OCI-LY3 (cell line): ENCODE data around the gene STYK1.

Experiments used
- H2AFZ ChIP-seq: fragments of 200-600, 300-600 bp; shearing (Covaris generic); 2 replicates; pipeline ENCODE4 v1.6.0; 2014; ENCODE audit warnings: antibody characterized with exemption, low read depth, low read length
- H3K27ac ChIP-seq: fragments of 200-600, 300-600 bp; sonication (generic); 2 replicates; pipeline ENCODE4 v1.5.1; 2014; ENCODE audit warnings: mild to moderate bottlenecking, low read length, moderate library complexity, mixed read lengths
- H3K27me3 ChIP-seq: fragments of 200-600, 300-600 bp; sonication (generic); 2 replicates; pipeline ENCODE4 v1.6.1; 2014; ENCODE audit warnings: low read depth, low read length, mixed read lengths
- H3K36me3 ChIP-seq: fragments of 200-600, 300-600 bp; sonication (generic); replicated peaks from 2 replicates; pipeline ENCODE3; 2014; ENCODE audit warnings: low read depth, low read length, mixed read lengths
- H3K4me1 ChIP-seq: fragments of 300-600, 200-600 bp; sonication (generic); 2 replicates; pipeline ENCODE4 v1.6.1; 2014; ENCODE audit warnings: low read length, mixed read lengths
- H3K4me2 ChIP-seq: fragments of 200-600, 300-600 bp; sonication (generic); 2 replicates; pipeline ENCODE4 v1.6.1; 2014; ENCODE audit warnings: low read length, mixed read lengths
- H3K4me3 ChIP-seq: fragments of 300-600, 200-600 bp; sonication (generic); 2 replicates; pipeline ENCODE4 v1.5.1; 2014; ENCODE audit warnings: antibody characterized with exemption, mild to moderate bottlenecking, low read length, moderate library complexity
- H3K79me2 ChIP-seq: fragments of 300-600, 200-600 bp; shearing (Covaris generic); 2 replicates; pipeline ENCODE4 v1.6.1; 2014; ENCODE audit warnings: mild to moderate bottlenecking, low read length, mixed read lengths
- H3K9ac ChIP-seq: fragments of 300-600, 200-600 bp; shearing (Covaris generic); 2 replicates; pipeline ENCODE4 v1.6.0; 2014; ENCODE audit warnings: mild to moderate bottlenecking, low read length, moderate library complexity
- H3K9me3 ChIP-seq: fragments of 200-600, 300-600 bp; shearing (Covaris generic); 2 replicates; pipeline ENCODE4 v1.6.1; 2014; ENCODE audit warnings: low read length, mixed read lengths; ENCODE audit not compliant: insufficient read depth
- H4K20me1 ChIP-seq: fragments of 200-600, 300-600 bp; sonication (generic); 2 replicates; pipeline ENCODE4 v1.6.1; 2016; ENCODE audit warnings: low read length, mixed read lengths; ENCODE audit not compliant: insufficient read depth
- CTCF ChIP-seq: fragments of 200-600, 300-600 bp; sonication (generic); IDR thresholded peaks from 2 replicates; pipeline ENCODE4 v1.5.1; 2014; ENCODE audit warnings: antibody characterized with exemption, low read length, low read depth
- EZH2phosphoT487 ChIP-seq: fragments of 200-600 bp; shearing (Covaris generic); IDR thresholded peaks from 2 replicates; pipeline ENCODE4 v1.6.1; 2018; ENCODE audit warnings: antibody characterized with exemption, mixed run types, low read depth

The STYK1 gene

GRCh38 chr12:10717410-10717809, 43.6 kb upstream of the STYK1 start:
- no peak overlapping the region for H2AFZ ChIP-seq
- H3K4me1 ChIP-seq = peaks cover 27% of the 10 kb centered on the region
- peaks cover 41% of the 10 kb centered on the region for H3K36me3 ChIP-seq
- no peak overlapping the region for H3K27ac ChIP-seq
- peaks cover 39% of the 10 kb centered on the region for H4K20me1 ChIP-seq
- H3K4me3 ChIP-seq = no peak overlapping the region
- H3K27me3 ChIP-seq = no peaks in the 10 kb centered on the region
- TF ChIP-seq CTCF (no peak), EZH2phosphoT487 (no peak)
- no peak overlapping the region for H3K9ac ChIP-seq
- H3K4me2 ChIP-seq = no peak overlapping the region
- H3K79me2 ChIP-seq = peaks cover 71% of the 10 kb centered on the region
- H3K9me3 ChIP-seq = no peaks in the 10 kb centered on the region

DNA sequence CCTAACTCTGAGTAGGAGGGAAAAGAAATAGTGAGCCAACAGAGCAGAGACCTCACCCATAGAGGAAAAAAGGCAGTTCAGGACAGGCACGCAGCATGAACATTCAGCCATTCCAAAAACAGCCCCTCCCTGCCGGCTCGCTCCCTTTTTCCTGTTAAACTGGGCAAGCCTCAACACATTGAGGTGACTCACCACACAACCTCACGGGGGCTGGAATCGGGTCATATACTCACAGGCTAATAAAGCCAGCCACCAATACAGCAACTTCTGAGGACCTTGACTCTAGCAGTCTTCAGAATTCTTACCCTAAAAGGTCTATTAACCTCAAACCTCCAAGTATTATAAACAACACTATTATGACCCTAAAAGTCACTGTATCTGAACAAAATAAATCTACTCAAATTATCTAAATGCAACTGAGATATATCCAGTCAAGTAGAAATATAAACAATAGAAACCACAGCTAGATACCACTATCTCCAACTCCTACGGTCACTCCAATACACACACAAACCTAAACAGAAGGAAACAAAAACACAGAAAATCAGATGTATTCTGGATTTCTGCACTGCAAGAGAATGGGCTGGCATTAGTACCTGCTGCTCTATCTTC, 43.0 kb upstream of the STYK1 start:
- Histone ChIP-seq H3K9me3 (no peaks in the 10 kb centered on the region), H4K20me1 (peaks cover 39% of the 10 kb centered on the region), H3K4me3 (no peak overlapping the region), H3K79me2 (peaks cover 66% of the 10 kb centered on the region), H3K4me2 (no peak overlapping the region), H3K9ac (no peak overlapping the region), H2AFZ (no peak overlapping the region), H3K4me1 (peaks cover 27% of the 10 kb centered on the region), H3K36me3 (peaks cover 47% of the 10 kb centered on the region), H3K27ac (no peak overlapping the region), H3K27me3 (no peaks in the 10 kb centered on the region)
- TF ChIP-seq EZH2phosphoT487 = no peak
- TF ChIP-seq CTCF = no peak

- H3K27me3 ChIP-seq = no peaks in the 10 kb centered on the region
- no peak overlapping the region for H2AFZ ChIP-seq
- H3K36me3 ChIP-seq = peaks cover 52% of the 10 kb centered on the region
- H3K27ac ChIP-seq = no peak overlapping the region
- H4K20me1 ChIP-seq = peaks cover 34% of the 10 kb centered on the region
- H3K9me3 ChIP-seq = no peaks in the 10 kb centered on the region
- H3K4me1 ChIP-seq = peaks cover 23% of the 10 kb centered on the region
- H3K79me2 ChIP-seq = peaks cover 61% of the 10 kb centered on the region
- TF ChIP-seq CTCF = no peak
- TF ChIP-seq EZH2phosphoT487 = no peak
- H3K9ac ChIP-seq = no peak overlapping the region
- no peak overlapping the region for H3K4me2 ChIP-seq
- H3K4me3 ChIP-seq = no peak overlapping the region
Observed at GRCh38 chr12:10716277-10716676, 42.4 kb upstream of the STYK1 start.

- peaks cover 15% of the 10 kb centered on the region for H3K4me1 ChIP-seq
- peaks cover 54% of the 10 kb centered on the region for H3K36me3 ChIP-seq
- H3K9ac ChIP-seq = no peak overlapping the region
- H3K9me3 ChIP-seq = no peaks in the 10 kb centered on the region
- no peak overlapping the region for H3K4me2 ChIP-seq
- no peaks in the 10 kb centered on the region for H3K27me3 ChIP-seq
- H3K79me2 ChIP-seq = peaks cover 53% of the 10 kb centered on the region
- H2AFZ ChIP-seq = no peak overlapping the region
- TF ChIP-seq EZH2phosphoT487 = no peak
- TF ChIP-seq CTCF = no peak
- peaks cover 26% of the 10 kb centered on the region for H4K20me1 ChIP-seq
- no peak overlapping the region for H3K4me3 ChIP-seq
- H3K27ac ChIP-seq = no peak overlapping the region
Observed at GRCh38 chr12:10715491-10715890, 41.6 kb upstream of the STYK1 start.
